ENCODE data around the gene CALU.

The CALU gene

DNA sequence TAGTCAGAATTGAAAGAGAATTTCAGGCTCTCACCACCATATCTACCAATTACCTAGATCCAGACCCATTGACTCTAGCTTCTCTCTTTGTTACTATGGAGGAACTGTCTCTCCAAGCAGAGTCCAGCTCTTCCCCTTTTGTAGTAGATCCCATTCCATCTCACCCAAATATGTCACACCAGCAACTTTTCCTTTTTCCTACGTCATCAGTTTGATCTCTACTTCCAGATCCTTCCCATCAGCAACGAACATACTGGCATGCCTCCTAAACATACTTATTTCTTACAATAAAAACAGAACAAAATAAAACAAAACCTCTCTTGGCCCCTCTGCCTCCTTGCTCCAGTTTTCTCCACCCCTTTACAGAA, 5.9 kb upstream of the CALU start (continued):
- TF ChIP-seq, protein P1, sequence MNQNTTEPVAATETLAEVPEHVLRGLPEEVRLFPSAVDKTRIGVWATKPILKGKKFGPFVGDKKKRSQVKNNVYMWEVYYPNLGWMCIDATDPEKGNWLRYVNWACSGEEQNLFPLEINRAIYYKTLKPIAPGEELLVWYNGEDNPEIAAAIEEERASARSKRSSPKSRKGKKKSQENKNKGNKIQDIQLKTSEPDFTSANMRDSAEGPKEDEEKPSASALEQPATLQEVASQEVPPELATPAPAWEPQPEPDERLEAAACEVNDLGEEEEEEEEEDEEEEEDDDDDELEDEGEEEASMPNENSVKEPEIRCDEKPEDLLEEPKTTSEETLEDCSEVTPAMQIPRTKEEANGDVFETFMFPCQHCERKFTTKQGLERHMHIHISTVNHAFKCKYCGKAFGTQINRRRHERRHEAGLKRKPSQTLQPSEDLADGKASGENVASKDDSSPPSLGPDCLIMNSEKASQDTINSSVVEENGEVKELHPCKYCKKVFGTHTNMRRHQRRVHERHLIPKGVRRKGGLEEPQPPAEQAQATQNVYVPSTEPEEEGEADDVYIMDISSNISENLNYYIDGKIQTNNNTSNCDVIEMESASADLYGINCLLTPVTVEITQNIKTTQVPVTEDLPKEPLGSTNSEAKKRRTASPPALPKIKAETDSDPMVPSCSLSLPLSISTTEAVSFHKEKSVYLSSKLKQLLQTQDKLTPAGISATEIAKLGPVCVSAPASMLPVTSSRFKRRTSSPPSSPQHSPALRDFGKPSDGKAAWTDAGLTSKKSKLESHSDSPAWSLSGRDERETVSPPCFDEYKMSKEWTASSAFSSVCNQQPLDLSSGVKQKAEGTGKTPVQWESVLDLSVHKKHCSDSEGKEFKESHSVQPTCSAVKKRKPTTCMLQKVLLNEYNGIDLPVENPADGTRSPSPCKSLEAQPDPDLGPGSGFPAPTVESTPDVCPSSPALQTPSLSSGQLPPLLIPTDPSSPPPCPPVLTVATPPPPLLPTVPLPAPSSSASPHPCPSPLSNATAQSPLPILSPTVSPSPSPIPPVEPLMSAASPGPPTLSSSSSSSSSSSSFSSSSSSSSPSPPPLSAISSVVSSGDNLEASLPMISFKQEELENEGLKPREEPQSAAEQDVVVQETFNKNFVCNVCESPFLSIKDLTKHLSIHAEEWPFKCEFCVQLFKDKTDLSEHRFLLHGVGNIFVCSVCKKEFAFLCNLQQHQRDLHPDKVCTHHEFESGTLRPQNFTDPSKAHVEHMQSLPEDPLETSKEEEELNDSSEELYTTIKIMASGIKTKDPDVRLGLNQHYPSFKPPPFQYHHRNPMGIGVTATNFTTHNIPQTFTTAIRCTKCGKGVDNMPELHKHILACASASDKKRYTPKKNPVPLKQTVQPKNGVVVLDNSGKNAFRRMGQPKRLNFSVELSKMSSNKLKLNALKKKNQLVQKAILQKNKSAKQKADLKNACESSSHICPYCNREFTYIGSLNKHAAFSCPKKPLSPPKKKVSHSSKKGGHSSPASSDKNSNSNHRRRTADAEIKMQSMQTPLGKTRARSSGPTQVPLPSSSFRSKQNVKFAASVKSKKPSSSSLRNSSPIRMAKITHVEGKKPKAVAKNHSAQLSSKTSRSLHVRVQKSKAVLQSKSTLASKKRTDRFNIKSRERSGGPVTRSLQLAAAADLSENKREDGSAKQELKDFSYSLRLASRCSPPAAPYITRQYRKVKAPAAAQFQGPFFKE (tag by site-specific recombination; IDR thresholded peaks at IDR 0.05; ENCODE audit: borderline replicate concordance): no peak
- TF ChIP-seq, protein P2, sequence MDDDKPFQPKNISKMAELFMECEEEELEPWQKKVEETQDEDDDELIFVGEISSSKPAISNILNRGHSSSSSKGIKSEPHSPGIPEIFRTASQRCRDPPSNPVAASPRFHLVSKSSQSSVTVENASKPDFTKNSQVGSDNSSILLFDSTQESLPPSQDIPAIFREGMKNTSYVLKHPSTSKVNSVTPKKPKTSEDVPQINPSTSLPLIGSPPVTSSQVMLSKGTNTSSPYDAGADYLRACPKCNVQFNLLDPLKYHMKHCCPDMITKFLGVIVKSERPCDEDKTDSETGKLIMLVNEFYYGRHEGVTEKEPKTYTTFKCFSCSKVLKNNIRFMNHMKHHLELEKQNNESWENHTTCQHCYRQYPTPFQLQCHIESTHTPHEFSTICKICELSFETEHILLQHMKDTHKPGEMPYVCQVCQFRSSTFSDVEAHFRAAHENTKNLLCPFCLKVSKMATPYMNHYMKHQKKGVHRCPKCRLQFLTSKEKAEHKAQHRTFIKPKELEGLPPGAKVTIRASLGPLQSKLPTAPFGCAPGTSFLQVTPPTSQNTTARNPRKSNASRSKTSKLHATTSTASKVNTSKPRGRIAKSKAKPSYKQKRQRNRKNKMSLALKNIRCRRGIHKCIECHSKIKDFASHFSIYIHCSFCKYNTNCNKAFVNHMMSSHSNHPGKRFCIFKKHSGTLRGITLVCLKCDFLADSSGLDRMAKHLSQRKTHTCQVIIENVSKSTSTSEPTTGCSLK (tag by site-specific recombination; IDR thresholded peaks at IDR 0.05): no peak
- TF ChIP-seq ZBTB49 (tag by site-specific recombination; IDR thresholded peaks at IDR 0.05; ENCODE audit: low read depth) (no peak), ZBTB17 (tag by site-specific recombination; IDR thresholded peaks at IDR 0.05) (no peak), SP3 (tag by site-specific recombination; IDR thresholded peaks at IDR 0.05) (no peak), ZNF362 (tag by site-specific recombination; IDR thresholded peaks at IDR 0.05) (no peak), ZNF692 (tag by site-specific recombination; IDR thresholded peaks at IDR 0.05) (no peak), ZNF416 (tag by site-specific recombination; IDR thresholded peaks at IDR 0.05) (no peak), ZNF138 (tag by site-specific recombination; IDR thresholded peaks at IDR 0.05; ENCODE audit: borderline replicate concordance) (no peak), ZNF394 (tag by site-specific recombination; IDR thresholded peaks at IDR 0.05; ENCODE audit: borderline replicate concordance) (no peak), KLF7 (tag by site-specific recombination; IDR thresholded peaks at IDR 0.05; ENCODE audit: borderline replicate concordance) (no peak), TRIM28 (IDR thresholded peaks at IDR 0.05; ENCODE audit: borderline replicate concordance, low read length) (no peak)

GRCh38 chr7:128734890-128735289, 4.3 kb upstream of the CALU start:
- Histone ChIP-seq H3K4me3 (ENCODE audit: low read depth, low read length) (no peak overlapping the region), H3K27ac (ENCODE audit: extremely low read depth, low read depth, low read length) (no peak overlapping the region), H3K4me1 (ENCODE audit: control insufficient read depth, insufficient read depth, low read length) (peaks cover 3% of the 10 kb centered on the region; the same call in 1 of the 2 replicates), H3K36me3 (ENCODE audit: control insufficient read depth in 2 of 2, insufficient read depth in 1 of 2, low read length in 2 of 2) (no peaks in the 10 kb centered on the region), H3K9me3 (ENCODE audit: control insufficient read depth, insufficient read depth, low read depth, low read length) (no peaks in the 10 kb centered on the region)
- CTCF ChIA-PET: interaction anchor here (0.6 kb wide), 1 partner anchor 402 kb away, joined by 4 read pairs; no protein-coding TSS in a partner anchor
- POLR2A ChIA-PET: no interaction called here
- TF ChIP-seq ZNF48 (tag by site-specific recombination; IDR thresholded peaks at IDR 0.05): no peak
- TF ChIP-seq ZNF510 (tag by site-specific recombination; IDR thresholded peaks at IDR 0.05; ENCODE audit: insufficient replicate concordance): no peak
- TF ChIP-seq PATZ1 (tag by site-specific recombination; IDR thresholded peaks at IDR 0.05): no peak
- no peak for TF ChIP-seq SCRT2 (tag by site-specific recombination; IDR thresholded peaks at IDR 0.05)
- no peak for TF ChIP-seq ZNF248 (tag by site-specific recombination; IDR thresholded peaks at IDR 0.05)
- TF ChIP-seq ZNF169 (tag by site-specific recombination; IDR thresholded peaks at IDR 0.05): no peak
- TF ChIP-seq ZNF677 (tag by site-specific recombination; IDR thresholded peaks at IDR 0.05): no peak
- TF ChIP-seq YY1 (tag by site-specific recombination; IDR thresholded peaks at IDR 0.05): no peak
- no peak for TF ChIP-seq ZNF664 (tag by site-specific recombination; IDR thresholded peaks at IDR 0.05)
